ENCODE results near the gene HMCN2.

Gene HMCN2

DNA sequence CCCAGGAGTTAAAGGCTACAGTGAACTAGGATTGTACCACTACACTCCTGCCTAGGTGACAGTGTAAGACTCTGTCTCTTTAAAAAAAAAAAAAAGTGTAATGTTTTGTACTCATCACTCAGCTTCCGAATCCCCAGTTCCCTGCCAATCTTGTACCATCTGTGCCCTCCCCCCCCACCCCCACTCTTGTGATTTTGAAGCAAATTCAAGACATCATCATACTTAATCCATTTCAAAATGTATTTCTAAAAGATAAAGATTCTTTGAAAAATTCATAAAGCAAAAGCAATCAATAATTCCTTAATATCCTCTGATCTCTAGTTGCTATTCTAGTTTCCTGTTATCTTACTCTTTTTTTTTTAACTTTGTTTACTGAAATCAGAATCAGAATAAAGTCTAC lies 34.9 kb upstream of the HMCN2 start:
- H3K9ac ChIP-seq (ENCODE audit: low read depth, low read length): no peak overlapping the region
- peaks cover 8% of the 10 kb centered on the region for H3K9me3 ChIP-seq (ENCODE audit: control insufficient read depth, insufficient read depth, low read length)
- no peaks in the 10 kb centered on the region for H3K4me1 ChIP-seq (ENCODE audit: control insufficient read depth, insufficient read depth, low read length)
- H3K36me3 ChIP-seq (ENCODE audit: control insufficient read depth, insufficient read depth, low read length): peaks cover 39% of the 10 kb centered on the region
- H3K27me3 ChIP-seq (ENCODE audit: control insufficient read depth, insufficient read depth, low read length): no peaks in the 10 kb centered on the region
- H3K4me3 ChIP-seq (ENCODE audit: low read depth, low read length): no peak overlapping the region
- H3K27ac ChIP-seq (ENCODE audit: low read depth, low read length): no peak overlapping the region

DNA sequence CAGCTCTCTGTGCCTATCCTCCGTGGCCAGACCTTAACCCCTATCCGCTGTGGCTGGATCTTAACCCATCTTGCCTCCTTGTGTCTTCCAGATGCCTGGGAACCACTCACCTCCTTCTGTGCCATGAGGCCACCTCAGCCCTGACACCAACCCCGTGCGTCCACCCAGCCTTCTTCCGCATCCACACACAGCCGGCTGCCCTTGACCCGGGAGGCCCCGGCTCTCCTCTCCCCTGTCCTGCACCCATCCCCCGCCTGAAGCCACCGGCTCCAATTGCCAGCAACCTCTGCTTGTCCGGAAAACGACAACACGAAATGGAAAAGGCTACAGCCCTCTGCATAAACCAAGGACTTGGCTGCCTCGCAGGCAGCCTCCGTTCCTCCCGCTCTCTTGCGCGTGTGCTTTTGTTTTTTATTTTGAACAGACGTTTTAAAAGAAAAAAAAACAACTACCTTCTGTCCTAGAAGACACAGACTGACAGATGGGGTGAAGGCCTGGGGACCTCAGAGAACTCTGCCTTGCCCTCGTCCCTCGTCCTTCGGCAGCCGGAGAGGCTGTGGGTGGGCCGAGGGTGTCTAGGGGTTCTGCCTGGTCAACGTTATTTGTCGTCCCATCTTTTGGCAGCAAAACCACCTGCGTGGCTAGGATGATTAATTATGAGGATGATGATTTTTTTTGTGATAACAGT lies 32.5 kb upstream of the HMCN2 start:
- Histone ChIP-seq H3K4me3 (ENCODE audit: low read depth, low read length) (no peak overlapping the region), H3K4me1 (ENCODE audit: control insufficient read depth, insufficient read depth, low read length) (no peaks in the 10 kb centered on the region), H3K9me3 (ENCODE audit: control insufficient read depth, insufficient read depth, low read length) (no peaks in the 10 kb centered on the region), H3K27ac (ENCODE audit: low read depth, low read length) (no peak overlapping the region), H3K9ac (ENCODE audit: low read depth, low read length) (no peak overlapping the region), H3K27me3 (ENCODE audit: control insufficient read depth, insufficient read depth, low read length) (no peaks in the 10 kb centered on the region), H3K36me3 (ENCODE audit: control insufficient read depth, insufficient read depth, low read length) (peaks cover 19% of the 10 kb centered on the region)

DNA sequence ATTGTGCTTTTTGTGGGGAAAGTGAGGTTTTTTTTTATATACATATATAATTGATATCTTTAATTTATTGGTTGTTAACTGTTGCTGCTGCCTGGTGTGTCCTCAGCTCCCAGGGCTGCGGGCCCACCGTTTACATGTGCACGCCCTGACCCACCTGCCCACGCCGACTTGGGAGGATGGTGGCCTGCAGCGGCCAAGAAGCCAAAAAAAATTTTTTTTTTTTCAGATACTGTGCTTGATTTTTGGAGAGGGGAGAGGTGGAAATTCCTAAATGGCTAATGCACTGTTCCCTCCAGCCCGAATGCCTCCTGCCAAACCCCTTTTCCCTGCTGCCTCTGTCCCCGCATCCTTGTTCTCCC lies 32.0 kb upstream of the HMCN2 start:
- no peaks in the 10 kb centered on the region for H3K27me3 ChIP-seq (ENCODE audit: control insufficient read depth, insufficient read depth, low read length)
- H3K4me3 ChIP-seq (ENCODE audit: low read depth, low read length): no peak overlapping the region
- no peak overlapping the region for H3K27ac ChIP-seq (ENCODE audit: low read depth, low read length)
- H3K36me3 ChIP-seq (ENCODE audit: control insufficient read depth, insufficient read depth, low read length): peaks cover 19% of the 10 kb centered on the region
- H3K9me3 ChIP-seq (ENCODE audit: control insufficient read depth, insufficient read depth, low read length): no peaks in the 10 kb centered on the region
- H3K9ac ChIP-seq (ENCODE audit: low read depth, low read length): no peak overlapping the region
- H3K4me1 ChIP-seq (ENCODE audit: control insufficient read depth, insufficient read depth, low read length): no peaks in the 10 kb centered on the region

- Histone ChIP-seq H3K9me3 (ENCODE audit: control insufficient read depth, insufficient read depth, low read length) (no peaks in the 10 kb centered on the region), H3K4me3 (ENCODE audit: low read depth, low read length) (no peak overlapping the region), H3K4me1 (ENCODE audit: control insufficient read depth, insufficient read depth, low read length) (no peaks in the 10 kb centered on the region), H3K27ac (ENCODE audit: low read depth, low read length) (no peak overlapping the region), H3K27me3 (ENCODE audit: control insufficient read depth, insufficient read depth, low read length) (no peaks in the 10 kb centered on the region), H3K9ac (ENCODE audit: low read depth, low read length) (no peak overlapping the region), H3K36me3 (ENCODE audit: control insufficient read depth, insufficient read depth, low read length) (peaks cover 19% of the 10 kb centered on the region)
Observed at GRCh38 chr9:130234340-130235260, 31.0 kb upstream of the HMCN2 start.

GRCh38 chr9:130235558-130236435 lies 29.8 kb upstream of the HMCN2 start:
- peaks cover 19% of the 10 kb centered on the region for H3K36me3 ChIP-seq (ENCODE audit: control insufficient read depth, insufficient read depth, low read length)
- no peak overlapping the region for H3K4me3 ChIP-seq (ENCODE audit: low read depth, low read length)
- H3K9me3 ChIP-seq (ENCODE audit: control insufficient read depth, insufficient read depth, low read length): no peaks in the 10 kb centered on the region
- no peaks in the 10 kb centered on the region for H3K27me3 ChIP-seq (ENCODE audit: control insufficient read depth, insufficient read depth, low read length)
- H3K4me1 ChIP-seq (ENCODE audit: control insufficient read depth, insufficient read depth, low read length): peaks cover 1% of the 10 kb centered on the region; the same call in 1 of the 2 replicates
- H3K9ac ChIP-seq (ENCODE audit: low read depth, low read length): no peak overlapping the region
- peak overlapping the region; percentile 5 for H3K27ac ChIP-seq (ENCODE audit: low read depth, low read length)

- peaks cover 4% of the 10 kb centered on the region; the same call in 1 of the 2 replicates for H3K4me1 ChIP-seq (ENCODE audit: control insufficient read depth, insufficient read depth, low read length)
- no peaks in the 10 kb centered on the region for H3K9me3 ChIP-seq (ENCODE audit: control insufficient read depth, insufficient read depth, low read length)
- H3K27ac ChIP-seq (ENCODE audit: low read depth, low read length): no peak overlapping the region
- no peaks in the 10 kb centered on the region for H3K27me3 ChIP-seq (ENCODE audit: control insufficient read depth, insufficient read depth, low read length)
- H3K4me3 ChIP-seq (ENCODE audit: low read depth, low read length): no peak overlapping the region
- H3K9ac ChIP-seq (ENCODE audit: low read depth, low read length): no peak overlapping the region
- H3K36me3 ChIP-seq (ENCODE audit: control insufficient read depth, insufficient read depth, low read length): peaks cover 19% of the 10 kb centered on the region
Observed at GRCh38 chr9:130236436-130236985, 29.0 kb upstream of the HMCN2 start.

- no peak overlapping the region for H3K4me3 ChIP-seq (ENCODE audit: low read depth, low read length)
- H3K9me3 ChIP-seq (ENCODE audit: control insufficient read depth, insufficient read depth, low read length): no peaks in the 10 kb centered on the region
- H3K36me3 ChIP-seq (ENCODE audit: control insufficient read depth, insufficient read depth, low read length): peaks cover 19% of the 10 kb centered on the region
- H3K9ac ChIP-seq (ENCODE audit: low read depth, low read length): no peak overlapping the region
- H3K4me1 ChIP-seq (ENCODE audit: control insufficient read depth, insufficient read depth, low read length): peaks cover 4% of the 10 kb centered on the region; the same call in 1 of the 2 replicates
- H3K27me3 ChIP-seq (ENCODE audit: control insufficient read depth, insufficient read depth, low read length): no peaks in the 10 kb centered on the region
- no peak overlapping the region for H3K27ac ChIP-seq (ENCODE audit: low read depth, low read length)
Observed at GRCh38 chr9:130237076-130237475, 28.5 kb upstream of the HMCN2 start.

DNA sequence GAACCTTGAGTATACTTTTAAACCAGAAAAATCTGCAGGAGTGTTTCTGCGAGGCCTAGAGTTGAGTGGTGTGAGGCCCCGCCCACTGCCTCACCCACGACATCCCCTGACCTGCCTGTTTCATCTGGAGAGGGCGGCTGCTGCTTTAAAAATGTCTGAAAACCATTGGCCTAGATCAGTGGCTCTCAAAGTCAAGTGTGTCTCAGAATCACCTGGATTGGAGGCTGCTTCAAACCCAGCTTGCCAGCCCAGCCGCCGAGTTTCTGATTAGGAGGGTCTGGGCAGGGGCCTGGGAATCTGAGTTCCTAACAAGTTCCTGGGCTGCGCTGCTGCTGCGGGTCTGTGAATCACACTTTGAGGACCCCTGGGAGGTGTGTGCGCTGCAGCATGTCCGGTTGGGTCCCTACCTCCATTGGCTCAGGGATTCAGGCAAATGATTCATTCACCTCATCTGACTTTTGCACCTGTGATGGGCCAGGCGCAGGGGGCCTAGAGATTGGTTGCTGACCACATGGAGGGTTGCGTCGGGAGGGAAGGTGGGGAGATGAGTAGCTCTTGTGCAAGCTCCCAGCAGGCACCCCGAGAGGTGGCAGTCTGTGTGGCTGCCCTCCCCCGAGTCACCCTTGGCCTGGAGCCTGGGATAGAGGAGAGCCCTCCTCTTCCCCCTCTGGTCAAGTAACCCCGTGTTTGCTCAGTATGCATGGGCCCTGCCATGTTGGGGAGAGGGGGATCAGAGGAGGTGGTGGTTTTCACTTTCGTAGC lies 27.6 kb upstream of the HMCN2 start:
- Histone ChIP-seq H3K4me3 (ENCODE audit: low read depth, low read length) (no peak overlapping the region), H3K9ac (ENCODE audit: low read depth, low read length) (no peak overlapping the region), H3K9me3 (ENCODE audit: control insufficient read depth, insufficient read depth, low read length) (no peaks in the 10 kb centered on the region), H3K27ac (ENCODE audit: low read depth, low read length) (no peak overlapping the region), H3K27me3 (ENCODE audit: control insufficient read depth, insufficient read depth, low read length) (peaks cover 2% of the 10 kb centered on the region; the same call in 1 of the 2 replicates), H3K4me1 (ENCODE audit: control insufficient read depth, insufficient read depth, low read length) (peaks cover 7% of the 10 kb centered on the region; the same call in 1 of the 2 replicates), H3K36me3 (ENCODE audit: control insufficient read depth, insufficient read depth, low read length) (peaks cover 16% of the 10 kb centered on the region)

- Histone ChIP-seq H3K4me3 (ENCODE audit: low read depth, low read length) (no peak overlapping the region), H3K4me1 (ENCODE audit: control insufficient read depth, insufficient read depth, low read length) (peaks cover 11% of the 10 kb centered on the region; the same call in 1 of the 2 replicates), H3K27ac (ENCODE audit: low read depth, low read length) (no peak overlapping the region), H3K9me3 (ENCODE audit: control insufficient read depth, insufficient read depth, low read length) (no peaks in the 10 kb centered on the region), H3K27me3 (ENCODE audit: control insufficient read depth, insufficient read depth, low read length) (peaks cover 2% of the 10 kb centered on the region; the same call in 1 of the 2 replicates), H3K9ac (ENCODE audit: low read depth, low read length) (no peak overlapping the region), H3K36me3 (ENCODE audit: control insufficient read depth, insufficient read depth, low read length) (peaks cover 2% of the 10 kb centered on the region; the same call in 1 of the 2 replicates)
Observed at GRCh38 chr9:130239363-130239695, 26.2 kb upstream of the HMCN2 start.

DNA sequence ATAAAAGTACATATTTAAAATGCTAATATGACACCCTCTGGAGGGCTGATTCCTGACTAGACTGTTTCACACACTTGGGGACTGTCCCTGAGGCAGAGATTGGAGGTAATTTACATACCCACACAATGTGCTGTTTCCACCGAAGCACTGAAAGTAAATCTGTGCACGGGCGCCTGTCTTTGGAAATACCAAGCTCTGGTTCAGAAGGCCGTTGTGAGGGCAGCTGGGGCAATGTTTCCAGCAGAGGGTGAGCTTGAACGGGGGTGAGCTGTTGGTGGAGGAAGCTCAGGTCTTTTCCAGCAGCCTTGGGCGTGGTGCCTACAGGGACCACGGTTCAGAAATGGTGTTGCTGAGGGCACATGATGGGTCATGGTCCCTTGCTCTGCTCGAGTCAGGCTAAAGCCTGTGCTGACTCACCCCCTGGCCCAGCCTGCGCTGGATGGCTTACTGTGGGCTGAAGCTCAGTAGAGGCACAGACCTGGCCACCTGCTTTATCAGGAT lies 25.8 kb upstream of the HMCN2 start:
- no peaks in the 10 kb centered on the region for H3K9me3 ChIP-seq (ENCODE audit: control insufficient read depth, insufficient read depth, low read length)
- H3K9ac ChIP-seq (ENCODE audit: low read depth, low read length): no peak overlapping the region
- no peak overlapping the region for H3K4me3 ChIP-seq (ENCODE audit: low read depth, low read length)
- H3K4me1 ChIP-seq (ENCODE audit: control insufficient read depth, insufficient read depth, low read length): peaks cover 11% of the 10 kb centered on the region; the same call in 1 of the 2 replicates
- no peaks in the 10 kb centered on the region for H3K36me3 ChIP-seq (ENCODE audit: control insufficient read depth, insufficient read depth, low read length)
- H3K27me3 ChIP-seq (ENCODE audit: control insufficient read depth, insufficient read depth, low read length): peaks cover 2% of the 10 kb centered on the region; the same call in 1 of the 2 replicates
- H3K27ac ChIP-seq (ENCODE audit: low read depth, low read length): no peak overlapping the region

Measured in HUES48 (cell line).